Nephron progenitor cell (in vitro differentiated cells): Measurements from ENCODE around the gene RUBCNL.

Source experiments
- DNase-seq: peaks from one replicate; pipeline ENCODE4 v3.0.0; 2021
- H3K27ac Mint-ChIP-seq: 2 replicates; pipeline ENCODE4 v1.8.0; 2021; ENCODE audit warnings: mild to moderate bottlenecking, moderate library complexity, mixed read lengths
- H3K27me3 Mint-ChIP-seq: 2 replicates; pipeline ENCODE4 v1.8.0; 2021; ENCODE audit warnings: mild to moderate bottlenecking, low read depth, mixed read lengths; ENCODE audit not compliant: poor library complexity
- H3K36me3 Mint-ChIP-seq: 2 replicates; pipeline ENCODE4 v1.8.0; 2021; ENCODE audit warnings: low read depth, mixed read lengths
- H3K4me1 Mint-ChIP-seq: 2 replicates; pipeline ENCODE4 v1.8.0; 2021; ENCODE audit warnings: mixed read lengths
- H3K4me3 Mint-ChIP-seq: 2 replicates; pipeline ENCODE4 v1.8.0; 2021; ENCODE audit warnings: mild to moderate bottlenecking, moderate library complexity, mixed read lengths
- H3K9me3 Mint-ChIP-seq: 2 replicates; pipeline ENCODE4 v1.8.0; 2021; ENCODE audit warnings: mild to moderate bottlenecking, moderate library complexity, mixed read lengths
- TF ChIP-seq, protein P1 (sequence below): fragments of 200-600 bp; sonication (generic); IDR thresholded peaks from 2 replicates; pipeline ENCODE4 v1.5.0; 2021; ENCODE audit warnings: antibody characterized with exemption

Gene RUBCNL

GRCh38 chr13:46334035-46334822 lies 52.8 kb downstream of the RUBCNL start:
- H3K36me3 Mint-ChIP-seq: peaks cover 5% of the 10 kb centered on the region
- TF ChIP-seq, protein P1, sequence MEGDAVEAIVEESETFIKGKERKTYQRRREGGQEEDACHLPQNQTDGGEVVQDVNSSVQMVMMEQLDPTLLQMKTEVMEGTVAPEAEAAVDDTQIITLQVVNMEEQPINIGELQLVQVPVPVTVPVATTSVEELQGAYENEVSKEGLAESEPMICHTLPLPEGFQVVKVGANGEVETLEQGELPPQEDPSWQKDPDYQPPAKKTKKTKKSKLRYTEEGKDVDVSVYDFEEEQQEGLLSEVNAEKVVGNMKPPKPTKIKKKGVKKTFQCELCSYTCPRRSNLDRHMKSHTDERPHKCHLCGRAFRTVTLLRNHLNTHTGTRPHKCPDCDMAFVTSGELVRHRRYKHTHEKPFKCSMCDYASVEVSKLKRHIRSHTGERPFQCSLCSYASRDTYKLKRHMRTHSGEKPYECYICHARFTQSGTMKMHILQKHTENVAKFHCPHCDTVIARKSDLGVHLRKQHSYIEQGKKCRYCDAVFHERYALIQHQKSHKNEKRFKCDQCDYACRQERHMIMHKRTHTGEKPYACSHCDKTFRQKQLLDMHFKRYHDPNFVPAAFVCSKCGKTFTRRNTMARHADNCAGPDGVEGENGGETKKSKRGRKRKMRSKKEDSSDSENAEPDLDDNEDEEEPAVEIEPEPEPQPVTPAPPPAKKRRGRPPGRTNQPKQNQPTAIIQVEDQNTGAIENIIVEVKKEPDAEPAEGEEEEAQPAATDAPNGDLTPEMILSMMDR: no peak
- H3K9me3 Mint-ChIP-seq: peaks cover 14% of the 10 kb centered on the region
- peaks cover 10% of the 10 kb centered on the region for H3K27me3 Mint-ChIP-seq
- no peak overlapping the region for H3K27ac Mint-ChIP-seq
- no peak overlapping the region for H3K4me3 Mint-ChIP-seq
- peaks cover 12% of the 10 kb centered on the region for H3K4me1 Mint-ChIP-seq
- DNase-seq: no peak

GRCh38 chr13:46332772-46333171 lies 54.3 kb downstream of the RUBCNL start:
- Mint-ChIP-seq H3K9me3 (peaks cover 14% of the 10 kb centered on the region), H3K4me1 (peaks cover 12% of the 10 kb centered on the region), H3K36me3 (peaks cover 5% of the 10 kb centered on the region), H3K27ac (peak overlapping the region; percentile 73), H3K27me3 (peaks cover 12% of the 10 kb centered on the region), H3K4me3 (no peak overlapping the region)
- TF ChIP-seq, protein P1: no peak
- DNase-seq: no peak

DNA sequence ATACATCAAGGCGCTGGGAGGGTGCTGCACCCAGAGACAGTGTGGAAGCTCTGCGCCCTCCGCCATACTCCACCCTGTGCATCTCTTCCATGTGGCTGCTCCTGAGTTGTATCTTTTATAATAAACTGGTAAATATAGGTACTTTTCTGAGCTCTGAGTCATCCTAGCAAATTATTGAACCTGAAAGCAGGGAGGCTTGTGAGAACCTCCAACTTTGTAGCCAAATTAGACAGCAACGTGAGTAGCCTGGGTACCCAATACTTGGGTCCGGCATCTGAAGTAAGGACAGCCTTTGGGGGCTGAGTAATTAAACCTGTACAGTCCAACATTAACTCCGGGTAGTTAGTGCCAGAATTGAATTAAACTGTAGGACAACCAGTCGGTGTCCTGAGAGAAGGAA lies 57.4 kb downstream of the RUBCNL start:
- peaks cover 12% of the 10 kb centered on the region for H3K4me1 Mint-ChIP-seq
- H3K27ac Mint-ChIP-seq: no peak overlapping the region
- no peaks in the 10 kb centered on the region for H3K36me3 Mint-ChIP-seq
- DNase-seq: no peak
- TF ChIP-seq, protein P1: no peak
- H3K4me3 Mint-ChIP-seq: no peak overlapping the region
- H3K9me3 Mint-ChIP-seq: peaks cover 8% of the 10 kb centered on the region
- H3K27me3 Mint-ChIP-seq: peaks cover 12% of the 10 kb centered on the region

GRCh38 chr13:46327246-46327645 lies 59.8 kb downstream of the RUBCNL start:
- Mint-ChIP-seq H3K27me3 (peaks cover 20% of the 10 kb centered on the region), H3K4me1 (peaks cover under 1% of the 10 kb centered on the region), H3K4me3 (no peak overlapping the region), H3K9me3 (peaks cover 8% of the 10 kb centered on the region), H3K36me3 (no peaks in the 10 kb centered on the region), H3K27ac (no peak overlapping the region)
- no peak for DNase-seq
- TF ChIP-seq, protein P1: no peak

DNA sequence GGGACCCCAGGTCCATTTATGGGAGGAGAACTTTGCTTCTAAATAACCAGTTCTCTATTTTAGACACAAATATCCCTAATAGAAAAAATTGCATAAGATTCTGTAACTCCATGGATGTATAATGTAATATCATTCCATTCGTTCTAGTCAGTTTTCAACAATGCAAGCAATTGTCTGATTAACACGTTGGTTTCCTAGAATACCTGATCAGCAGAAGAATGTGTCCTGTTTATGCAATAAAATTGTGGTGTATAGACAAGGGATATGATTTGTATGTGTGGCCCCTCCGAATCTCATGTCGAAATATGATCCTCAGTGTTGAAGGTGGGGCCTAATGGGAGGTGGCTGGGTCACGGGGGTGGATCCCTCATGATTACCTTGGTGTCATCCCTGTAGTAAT lies 62.1 kb downstream of the RUBCNL start:
- Mint-ChIP-seq H3K27me3 (peaks cover 18% of the 10 kb centered on the region), H3K27ac (no peak overlapping the region), H3K36me3 (no peaks in the 10 kb centered on the region), H3K4me1 (peaks cover 9% of the 10 kb centered on the region), H3K9me3 (peaks cover 8% of the 10 kb centered on the region), H3K4me3 (no peak overlapping the region)
- DNase-seq: no peak
- TF ChIP-seq, protein P1: no peak
